NCI-H146 treated with DMSO at 0.1 percent for 48 hours (cell line): ENCODE measurements around the gene C2orf72.

Source experiments
- DNase-seq: peaks from one replicate; lab custom pipeline; 2025; ENCODE audit not compliant: unreplicated experiment; lab: John Stamatoyannopoulos, UW

Gene C2orf72

DNA sequence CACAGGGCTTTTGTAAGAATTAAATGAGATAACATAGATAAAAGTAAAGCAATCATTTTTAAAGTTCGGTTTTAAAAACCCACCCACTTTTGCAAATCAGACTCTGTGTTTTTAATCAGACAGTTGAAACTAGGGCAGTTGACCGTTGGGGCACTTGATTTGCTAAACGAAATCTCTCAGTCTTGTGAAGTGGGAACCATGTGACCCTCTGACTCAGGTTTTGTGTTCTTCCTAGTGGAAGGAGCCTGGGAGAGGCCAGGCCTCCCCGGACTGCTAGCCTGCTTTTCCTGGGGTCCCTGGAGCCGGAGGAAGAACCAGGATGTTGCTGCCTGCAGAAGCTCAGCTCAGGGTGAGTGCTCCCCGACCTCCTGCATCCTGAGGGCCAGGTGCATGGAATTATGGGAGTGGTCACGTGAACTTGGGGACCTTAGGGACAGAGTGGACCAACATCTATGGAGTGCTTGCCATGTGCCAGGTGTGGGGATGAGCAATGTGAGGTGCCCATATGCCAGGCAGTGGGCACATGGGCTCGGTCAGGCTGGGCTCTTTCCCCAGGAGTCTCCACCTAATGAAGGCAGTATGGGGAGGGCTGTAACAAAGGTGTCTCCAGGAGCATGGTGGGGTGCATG, 3.9 kb downstream of the C2orf72 start:
- no peak for DNase-seq

DNA sequence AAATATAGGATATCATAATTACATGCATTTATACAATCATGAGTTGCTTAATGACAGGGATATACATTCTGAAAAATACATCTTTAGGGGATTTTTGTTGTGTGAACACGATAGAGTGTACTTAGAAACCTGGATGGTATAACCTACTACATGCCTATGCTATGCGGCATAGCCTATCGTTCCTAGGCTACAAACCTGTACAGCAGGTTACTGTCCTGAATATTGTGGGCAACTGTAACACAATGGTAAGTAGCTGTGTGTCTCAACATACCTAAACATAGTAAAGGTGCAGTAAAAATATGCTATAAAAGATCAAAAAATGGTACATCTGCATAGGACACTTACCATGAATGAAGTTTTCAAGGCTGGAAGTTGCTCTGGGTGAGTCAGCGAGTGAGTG, 6.5 kb downstream of the C2orf72 start:
- DNase-seq = no peak

DNA sequence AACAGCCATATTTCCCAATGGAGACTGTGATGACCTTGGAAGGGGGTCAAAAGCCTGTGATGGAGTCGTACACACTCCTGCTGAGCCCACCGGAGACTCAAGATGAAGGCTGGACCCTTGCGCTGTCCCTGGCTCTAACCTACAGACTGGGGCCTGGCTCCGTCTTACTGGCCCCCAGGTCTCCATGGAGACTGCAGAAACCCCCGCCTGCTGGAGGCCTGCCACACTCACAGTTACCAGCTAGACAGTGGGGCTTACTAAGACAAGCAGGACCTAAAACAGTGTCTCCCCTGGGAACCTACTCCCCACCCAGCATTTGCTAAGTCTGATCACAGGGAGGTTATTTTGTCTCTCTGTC, 9.6 kb downstream of the C2orf72 start:
- DNase-seq = no peak

DNA sequence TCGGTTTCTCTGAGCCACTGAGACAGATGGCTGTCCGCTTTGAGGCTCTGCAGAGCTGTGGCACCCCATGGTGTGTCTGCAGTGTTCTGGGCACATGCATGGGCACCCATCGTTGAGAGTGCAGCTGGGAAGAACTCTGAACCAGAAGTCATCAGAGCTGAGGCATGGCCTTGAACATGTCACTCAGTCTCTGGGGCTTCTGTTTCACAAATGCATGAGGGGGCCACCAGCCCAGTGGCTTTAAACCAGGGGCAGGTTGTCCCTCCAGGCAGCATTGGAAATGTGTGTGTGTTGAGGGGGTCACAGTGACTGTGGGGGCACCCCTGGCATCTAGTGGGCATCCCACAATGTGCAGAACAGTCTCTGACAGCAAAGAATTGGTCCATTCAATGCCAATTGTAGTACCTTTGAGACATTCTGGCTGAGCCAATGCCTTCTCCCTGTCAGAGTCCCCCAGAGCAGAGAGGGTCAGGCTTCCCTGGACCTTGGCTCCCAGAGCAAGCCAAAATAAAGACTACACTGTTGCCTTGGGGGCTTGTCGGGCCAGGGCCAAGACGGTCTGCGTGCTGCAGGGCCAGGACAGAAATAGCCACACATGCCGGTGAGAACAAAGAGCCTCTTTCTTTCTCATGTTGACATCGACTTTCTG, 10.1 kb downstream of the C2orf72 start:
- DNase-seq = no peak

DNA sequence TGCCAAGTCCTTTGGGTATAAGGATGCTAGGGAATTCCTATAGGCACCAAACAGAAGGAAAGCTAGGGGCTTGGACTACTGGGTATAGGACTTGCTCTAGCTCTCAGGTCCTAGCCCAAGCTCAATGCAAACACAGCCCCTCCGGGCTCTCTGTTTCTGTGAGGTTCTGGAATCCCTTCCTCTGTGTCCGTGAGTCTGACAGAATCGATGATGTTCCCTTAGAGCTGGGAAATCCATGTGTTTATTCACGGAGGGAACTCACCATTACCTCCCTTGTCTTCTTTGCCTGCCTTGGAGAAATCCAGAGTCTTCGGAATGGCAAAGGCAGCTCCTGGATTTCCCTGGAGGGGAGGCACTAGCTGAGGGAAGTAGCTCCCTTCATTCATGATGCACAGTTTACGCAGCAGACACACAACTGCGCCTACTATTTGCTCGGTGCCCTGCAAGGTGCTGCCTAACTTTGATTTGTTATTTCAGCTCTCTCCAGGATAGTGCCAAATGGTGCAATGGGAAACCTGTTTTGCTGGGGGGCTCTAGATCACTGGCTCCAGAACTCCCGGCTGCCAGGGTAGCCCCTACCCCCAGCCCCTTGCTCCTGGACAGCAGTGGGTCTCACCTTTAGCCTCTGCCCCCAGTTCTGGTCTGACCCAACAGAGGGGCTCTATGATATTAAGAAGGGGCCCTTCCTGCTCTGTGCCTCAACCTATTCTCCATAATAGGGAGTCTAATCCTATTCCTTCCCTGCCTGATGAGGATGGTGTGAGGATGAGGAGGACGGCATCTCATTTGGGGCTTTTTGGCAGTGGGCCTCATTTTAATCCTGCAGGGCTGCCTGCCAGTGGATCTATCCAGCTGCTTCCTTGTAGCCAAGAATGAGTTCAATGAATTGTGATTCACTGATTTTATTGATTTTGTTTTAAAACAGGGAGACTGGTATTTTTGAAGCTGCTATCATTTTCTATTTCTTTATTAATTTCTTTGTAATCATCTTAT, 10.9 kb downstream of the C2orf72 start:
- no peak for DNase-seq

DNA sequence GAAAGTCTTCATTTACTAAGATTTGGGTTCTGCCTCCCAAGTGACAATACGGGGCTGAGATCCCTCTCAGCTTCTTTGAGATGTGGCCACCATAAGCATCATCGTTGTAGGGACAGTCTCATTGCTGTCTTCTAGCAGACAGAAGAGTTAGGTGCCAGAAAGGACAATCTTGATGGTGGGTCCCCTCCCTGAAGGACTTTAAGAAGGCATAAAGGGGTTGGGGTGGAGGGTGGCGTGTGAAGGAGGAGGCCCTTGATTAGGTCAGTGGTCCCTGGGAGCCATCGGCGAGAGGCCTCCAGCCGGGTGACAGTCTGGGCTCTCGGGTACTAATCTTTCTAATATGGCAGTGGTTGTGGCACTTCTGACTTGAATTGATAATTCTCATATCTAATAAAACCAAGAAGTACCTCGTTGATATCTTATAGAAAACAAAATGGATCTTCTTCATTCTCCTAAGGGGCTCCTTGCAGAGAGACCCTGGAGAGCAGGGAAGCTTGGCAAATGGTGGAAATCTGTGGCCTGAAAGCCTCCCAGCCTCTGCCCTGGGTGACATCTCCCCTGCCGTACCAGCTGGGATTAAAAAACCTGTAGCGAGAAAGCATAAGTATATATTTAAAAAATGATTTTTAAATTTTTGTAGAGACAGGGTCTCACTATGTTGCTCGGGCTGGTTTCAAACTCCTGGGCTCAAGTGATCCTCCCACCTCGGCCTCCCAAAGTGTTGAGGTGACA, 12.1 kb downstream of the C2orf72 start:
- no peak for DNase-seq

DNA sequence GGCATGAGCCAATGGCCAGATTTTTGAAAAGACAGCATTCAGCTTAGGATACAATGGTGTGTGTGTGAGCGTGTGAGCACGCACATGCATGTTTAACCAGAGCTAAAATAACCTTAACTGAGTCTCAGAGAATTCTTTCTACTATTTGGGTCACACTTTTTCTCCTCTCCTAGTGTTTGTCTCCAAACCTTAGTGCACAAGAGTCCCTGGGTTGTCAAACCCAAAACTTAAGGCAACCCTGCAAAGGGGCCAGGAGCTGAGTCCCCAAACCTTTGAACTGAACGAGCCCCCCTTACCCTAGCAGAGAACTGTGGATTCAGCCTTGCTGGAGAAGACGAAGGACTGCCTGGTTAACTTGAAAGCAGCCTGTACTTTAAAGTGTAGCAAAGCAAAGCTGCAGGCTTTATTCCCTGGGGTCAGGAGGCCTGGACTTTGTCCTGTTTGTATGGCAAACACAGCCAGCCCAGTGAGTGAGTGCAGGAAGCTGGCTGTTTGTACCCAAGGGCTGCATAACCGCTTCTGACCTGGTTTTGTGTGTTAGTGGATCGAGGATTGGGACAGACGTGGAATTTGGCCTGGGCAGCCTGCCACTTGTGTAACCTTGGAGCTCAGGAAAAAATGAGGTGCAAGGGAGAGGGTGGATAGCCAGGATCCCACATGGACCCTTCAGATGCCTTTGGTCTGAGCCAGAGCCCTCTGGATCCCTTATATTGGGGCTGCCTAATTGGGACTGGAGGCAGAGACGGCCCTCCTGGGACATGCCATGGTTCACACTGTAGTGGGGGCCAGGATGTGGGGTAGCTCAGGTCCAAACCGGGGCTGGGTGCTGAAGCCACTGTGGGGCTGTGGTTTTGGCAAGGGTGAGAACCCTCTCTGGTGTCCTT, 12.9 kb downstream of the C2orf72 start:
- no peak for DNase-seq

DNA sequence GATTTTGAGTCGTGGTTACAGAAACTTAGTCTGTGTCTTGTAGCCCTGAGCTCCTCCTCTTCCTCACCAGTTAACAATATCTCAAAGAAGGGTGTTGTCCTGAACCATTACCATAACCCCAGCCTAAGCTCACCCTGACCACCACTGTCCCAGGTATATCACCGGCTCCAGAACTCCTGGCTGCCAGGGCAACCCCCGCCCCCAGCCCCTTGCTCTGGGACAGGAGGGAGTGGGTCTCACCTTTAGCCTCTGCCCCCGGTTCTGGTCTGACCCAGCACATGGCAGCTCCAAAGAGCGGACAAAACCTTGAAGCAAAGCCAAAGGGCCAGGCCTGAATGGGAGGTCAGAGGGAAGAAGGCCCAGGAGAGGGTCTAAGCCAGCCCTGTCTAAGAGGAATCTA, 13.8 kb downstream of the C2orf72 start:
- DNase-seq = no peak

DNA sequence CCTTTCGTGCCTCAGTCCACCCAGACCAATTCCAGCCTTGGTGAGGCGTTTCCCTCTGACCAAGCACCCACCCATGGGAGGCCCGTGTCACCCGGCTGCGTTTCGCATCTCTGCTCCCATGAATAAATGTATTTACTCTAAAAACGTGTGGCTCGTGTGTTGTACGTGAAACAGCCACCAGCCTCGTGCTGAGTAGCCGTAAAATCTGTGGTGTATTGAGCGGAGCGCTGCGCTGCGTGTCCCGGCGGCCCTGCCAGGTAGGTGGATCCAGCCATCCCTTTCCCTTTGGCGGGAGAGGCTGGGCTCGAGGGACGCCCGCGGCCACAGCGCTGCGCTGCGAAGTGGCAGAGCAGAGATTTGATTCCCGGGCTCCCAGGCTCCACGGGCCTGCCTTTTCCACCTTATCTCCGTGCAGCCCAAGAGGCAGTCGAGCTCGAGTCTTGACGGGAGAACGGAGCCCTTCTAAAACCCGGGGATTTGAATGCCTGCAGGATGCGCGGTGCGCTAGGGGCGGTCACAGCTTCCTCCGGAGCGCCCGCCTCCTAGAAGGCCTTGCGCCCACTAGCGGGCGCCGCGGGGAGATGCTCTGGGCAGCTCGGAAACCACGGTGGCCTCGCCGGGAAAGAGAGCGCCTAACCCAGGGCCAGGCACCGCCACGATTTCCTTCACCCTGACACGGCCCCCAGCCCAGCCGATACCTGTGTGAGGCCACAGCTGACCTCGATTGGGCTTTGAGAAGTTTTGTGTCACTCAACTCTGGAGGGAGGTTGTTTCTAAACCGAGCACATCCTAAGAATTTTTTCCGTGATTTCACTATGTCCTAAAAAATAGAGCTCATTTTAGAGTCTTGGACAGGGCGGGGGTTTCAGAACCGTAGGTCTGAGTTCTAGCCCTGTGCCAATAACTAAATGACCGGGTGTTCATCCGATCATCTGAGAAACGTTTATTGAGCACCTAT, 15.4 kb downstream of the C2orf72 start:
- DNase-seq = no peak

DNA sequence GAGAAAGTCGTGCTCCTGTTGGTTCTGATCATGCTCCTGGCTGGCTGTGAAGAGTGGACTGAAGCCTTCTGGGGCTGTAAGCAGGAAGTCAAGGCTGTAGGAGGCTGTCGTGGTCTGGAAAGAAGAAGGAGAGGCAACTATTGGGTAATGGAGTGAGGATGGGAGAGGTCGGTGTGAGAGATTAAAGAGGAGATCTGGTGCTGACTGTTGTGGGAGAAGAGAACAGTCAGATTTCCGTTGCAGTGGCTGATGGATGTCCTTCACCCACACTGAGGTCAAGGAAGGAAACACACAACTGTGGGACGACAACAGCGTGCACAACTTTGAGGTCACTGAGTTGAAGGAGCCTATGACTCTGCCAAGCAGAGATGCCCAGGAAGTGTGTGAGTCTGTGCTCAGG, 16.5 kb downstream of the C2orf72 start:
- no peak for DNase-seq

DNA sequence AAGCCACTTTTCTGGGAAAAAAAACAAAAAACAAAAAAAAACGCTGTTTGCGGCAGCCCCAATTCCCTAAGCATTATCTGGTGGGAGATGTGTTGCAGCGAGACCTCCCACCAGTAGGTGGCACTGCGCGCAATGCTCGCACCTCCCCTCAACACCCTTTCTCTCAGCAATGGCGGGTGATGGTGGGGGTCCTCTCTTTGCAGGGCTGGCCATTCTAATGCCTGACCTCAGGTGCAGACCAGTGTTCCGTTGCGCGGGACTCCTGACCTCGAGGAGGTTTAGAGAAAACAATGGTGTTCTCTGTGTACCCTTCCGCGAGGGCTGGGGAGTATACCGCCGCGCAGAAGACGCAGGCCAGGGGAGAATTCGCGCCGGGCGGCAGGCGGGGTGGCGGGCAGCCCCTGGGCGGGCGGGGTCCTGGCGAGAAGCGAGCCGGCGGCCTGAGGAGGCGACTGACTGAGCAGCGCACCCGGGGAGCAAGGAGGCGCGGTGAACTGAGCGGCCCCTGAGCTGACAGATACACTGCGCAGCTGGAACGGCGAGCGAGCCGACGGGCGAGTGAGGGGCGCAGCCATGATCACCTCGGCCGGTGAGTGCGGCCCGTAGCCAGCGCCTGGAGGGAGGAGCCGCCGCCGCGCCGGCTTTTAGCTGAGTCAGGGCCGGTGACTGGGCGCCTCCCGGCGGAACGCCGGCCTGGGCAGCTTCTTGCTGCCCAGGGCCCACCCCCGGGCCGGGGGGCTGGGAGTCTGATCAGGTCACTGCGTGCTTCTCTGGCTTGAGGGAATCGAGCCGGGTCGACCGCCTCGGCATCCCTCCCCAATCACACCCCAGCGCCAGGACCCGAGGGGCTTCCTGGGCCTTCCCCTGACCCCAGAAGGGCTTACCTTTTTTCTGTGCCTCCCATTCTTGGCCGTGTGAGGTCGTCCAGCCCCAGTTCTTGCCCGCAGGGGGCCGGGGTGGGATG, 19.4 kb downstream of the C2orf72 start, which contains the start of gene PSMD1:
PSMD1 (plus strand) TSS at position 415 of the 964 bp plus-strand sequence; CDS start at position 574, 159 bp downstream.
- peak; percentile 68 for DNase-seq

DNA sequence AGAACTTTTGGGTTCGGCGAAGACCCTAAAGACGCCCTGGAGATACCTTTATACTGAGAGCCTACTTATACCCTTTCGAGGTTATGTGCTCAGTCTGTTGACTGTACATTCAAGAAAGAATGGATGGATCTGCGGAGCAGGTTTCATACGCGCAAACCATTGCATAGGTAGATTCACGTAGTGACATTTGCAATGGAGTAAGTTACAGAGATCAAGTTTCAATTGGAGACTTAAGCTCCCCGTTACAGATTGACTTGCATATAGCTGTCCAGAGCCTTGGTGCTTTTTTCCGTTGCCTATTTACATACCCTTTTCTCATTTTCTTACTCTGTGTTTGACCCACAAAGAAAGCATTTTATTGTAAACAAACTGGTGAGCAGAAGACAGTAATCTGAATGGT, 20.3 kb downstream of the C2orf72 start:
- no peak for DNase-seq

DNA sequence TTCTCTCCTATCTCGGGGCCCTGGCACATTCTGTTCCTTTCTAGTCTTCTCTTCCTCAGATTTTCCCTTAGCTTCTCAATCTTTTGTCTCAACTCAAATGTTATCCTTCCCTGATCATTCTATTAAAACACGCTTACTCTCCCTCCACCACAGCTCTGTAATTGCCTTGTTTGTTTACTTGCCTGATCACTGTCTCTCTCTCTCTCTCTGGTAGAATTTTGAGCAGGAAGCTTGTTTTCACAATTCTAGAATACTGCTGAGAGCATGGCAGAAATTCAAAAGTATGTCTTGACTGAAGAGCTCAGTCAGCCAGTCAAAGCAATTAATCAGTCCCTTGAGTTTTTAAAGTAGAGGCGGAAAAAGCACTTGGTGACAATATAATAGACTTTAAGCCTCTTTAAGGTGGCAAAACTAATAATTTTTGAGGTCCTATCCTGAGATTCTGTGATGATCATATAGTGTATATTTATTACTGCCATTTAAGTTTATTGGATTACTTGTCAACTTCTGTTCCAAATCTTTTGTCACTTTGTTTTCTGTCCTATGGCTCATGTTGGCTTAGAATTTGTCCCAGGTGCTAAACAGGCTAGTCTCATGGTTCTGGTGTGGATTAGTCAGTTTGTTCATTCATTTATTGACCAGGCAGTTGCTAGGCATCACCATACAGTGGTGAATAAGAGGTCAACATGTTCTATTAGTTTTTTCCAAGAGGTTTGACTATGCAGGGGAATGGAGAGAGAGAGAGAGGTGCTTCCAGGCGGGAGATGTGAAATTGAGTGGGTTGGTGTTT, 21.6 kb downstream of the C2orf72 start:
- DNase-seq = no peak

DNA sequence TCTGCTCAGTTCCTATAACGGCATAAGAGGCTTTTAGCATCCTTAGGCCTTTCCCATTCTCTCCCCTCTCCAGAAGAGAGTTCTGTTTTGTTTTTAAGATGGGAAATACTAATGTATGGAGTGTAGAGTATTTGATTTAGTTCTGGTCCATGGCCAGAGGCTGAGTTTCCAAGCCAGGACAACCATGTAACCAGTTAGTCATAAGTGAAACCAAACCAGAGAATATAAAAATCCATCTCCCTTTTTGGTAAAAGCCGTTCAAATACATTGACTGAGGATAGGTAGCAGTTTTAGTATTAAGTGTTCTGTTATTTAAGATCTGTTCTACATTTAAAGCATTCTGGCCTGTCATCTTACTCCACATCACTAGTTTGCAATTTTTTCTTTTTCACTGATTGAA, 22.4 kb downstream of the C2orf72 start:
- no peak for DNase-seq

DNA sequence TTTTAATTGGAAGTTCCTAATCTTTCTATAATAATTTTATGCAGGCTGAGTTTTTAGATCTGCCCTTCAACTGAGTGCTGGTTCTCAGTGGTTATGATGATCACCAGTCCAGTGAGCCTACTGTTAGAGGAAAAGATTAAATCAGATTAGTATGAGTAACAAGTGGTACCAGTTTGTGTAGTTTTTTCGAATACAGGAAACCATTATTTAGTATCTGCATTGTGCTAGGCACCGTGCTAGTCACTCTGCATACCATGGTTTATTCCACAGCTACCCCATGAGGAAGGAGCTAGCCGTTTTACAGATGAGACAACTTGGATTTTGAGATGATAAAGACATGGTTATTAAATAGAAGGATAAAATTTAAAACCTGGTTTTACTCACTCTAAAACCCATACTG, 25.5 kb downstream of the C2orf72 start:
- no peak for DNase-seq

DNA sequence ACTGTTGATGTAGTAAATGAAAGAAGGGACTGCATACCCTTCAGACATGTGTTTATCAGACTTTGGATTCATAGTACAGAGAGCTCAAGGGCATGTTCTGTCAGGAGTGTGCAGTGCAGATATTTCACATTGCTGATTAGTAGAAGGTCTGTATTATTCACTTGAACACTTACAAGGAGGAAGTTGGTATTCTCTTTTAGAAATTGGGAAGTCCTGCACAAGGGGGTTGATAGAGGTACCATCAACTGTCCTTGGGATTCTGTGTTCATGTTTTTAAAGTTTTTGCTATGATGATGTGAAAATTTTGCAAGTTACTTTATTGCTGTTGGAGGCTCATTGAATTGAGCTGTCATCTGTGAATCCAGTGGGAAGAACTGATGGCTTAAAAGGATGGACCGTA, 26.0 kb downstream of the C2orf72 start:
- DNase-seq = no peak

DNA sequence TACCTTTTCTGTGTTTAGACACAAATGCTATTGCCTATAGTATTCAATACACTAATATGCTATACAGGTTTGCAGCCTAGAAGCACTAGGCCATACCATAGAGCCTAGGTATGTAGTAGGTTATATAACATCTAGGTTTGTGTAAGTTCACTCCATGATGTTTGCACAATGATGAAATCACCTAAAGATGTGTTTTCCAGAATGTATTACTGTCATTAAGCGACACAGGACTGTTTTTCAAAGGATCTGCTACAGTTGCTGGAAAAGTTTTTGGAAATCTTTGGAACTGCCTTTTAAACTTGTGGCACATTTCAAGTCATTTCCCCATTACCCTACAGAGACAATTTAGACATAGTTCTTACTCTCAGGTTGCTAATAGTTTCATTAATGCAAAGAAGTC, 28.6 kb downstream of the C2orf72 start:
- no peak for DNase-seq
